ENCODE measurements around the gene CIITA. TPM values are rescaled to one million over a fixed set of nuclear protein-coding genes. Genes with fewer than 3 reads are reported as not detected.

CIITA gene
- total and polyA plus RNA-seq, 10 of the 15 experiments (the other 5 are each of a cell fraction or from before 2014, with no cell fraction given), result 11.5 to 145 (median 49.7) TPM

- TF ChIP-seq CREM (IDR thresholded peaks at IDR 0.05; ENCODE audit: low read depth), result no peak
- TF ChIP-seq EP300 (IDR thresholded peaks at IDR 0.05; ENCODE audit: borderline replicate concordance in 1 of 2, control insufficient read depth in 1 of 2, low read depth in 2 of 2, low read length in 2 of 2), result no peak
- TF ChIP-seq POLR2AphosphoS5 (IDR thresholded peaks at IDR 0.05; ENCODE audit: low read length), result no peak
- TF ChIP-seq, protein P1, sequence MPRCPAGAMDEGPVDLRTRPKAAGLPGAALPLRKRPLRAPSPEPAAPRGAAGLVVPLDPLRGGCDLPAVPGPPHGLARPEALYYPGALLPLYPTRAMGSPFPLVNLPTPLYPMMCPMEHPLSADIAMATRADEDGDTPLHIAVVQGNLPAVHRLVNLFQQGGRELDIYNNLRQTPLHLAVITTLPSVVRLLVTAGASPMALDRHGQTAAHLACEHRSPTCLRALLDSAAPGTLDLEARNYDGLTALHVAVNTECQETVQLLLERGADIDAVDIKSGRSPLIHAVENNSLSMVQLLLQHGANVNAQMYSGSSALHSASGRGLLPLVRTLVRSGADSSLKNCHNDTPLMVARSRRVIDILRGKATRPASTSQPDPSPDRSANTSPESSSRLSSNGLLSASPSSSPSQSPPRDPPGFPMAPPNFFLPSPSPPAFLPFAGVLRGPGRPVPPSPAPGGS (IDR thresholded peaks at IDR 0.05; ENCODE audit: borderline replicate concordance, insufficient read depth, low read depth, low read length, poor library complexity, severe bottlenecking), result no peak
- no peak for TF ChIP-seq ZNF592 (IDR thresholded peaks at IDR 0.05)
- no peak for TF ChIP-seq STAT1 (conservative IDR thresholded peaks at IDR 0.05)
Observed at GRCh38 chr16:10896723-10897122, 19.7 kb downstream of the CIITA start (continued).
